Naive B cell (primary cell): Measurements from ENCODE around the gene DTNB. TPM values are rescaled to one million over a fixed set of nuclear protein-coding genes. Genes with fewer than 3 reads are reported as not detected.
"Not testable (repeated sequence)": the region's sequence is repeated elsewhere in the genome, so short reads cannot be mapped to it uniquely, and the experiment has no call there.

Source experiments
- ATAC-seq, 2 donors: fragments of 150-1000 bp; cut with Tn5 transposase; 2 replicates each; pipeline ENCODE4 v1.10.0; 2021; ENCODE audit warnings: low read depth in 2 of 2, mild to moderate bottlenecking in 2 of 2, moderate library complexity in 2 of 2
- DNase-seq: peaks from one replicate; pipeline ENCODE4 v3.0.0; 2022
- H3K27ac Mint-ChIP-seq, 6 donors: one replicate each; pipeline ENCODE4 v1.8.0; 2020 to 2022; ENCODE audit warnings: mild to moderate bottlenecking in 6 of 6, mixed read lengths in 6 of 6, moderate library complexity in 5 of 6, inconsistent platforms in 2 of 6
- H3K27me3 Mint-ChIP-seq, 3 donors: one replicate each; pipeline ENCODE4 v1.8.0; 2021 to 2022; ENCODE audit warnings: mixed read lengths in 3 of 3, mild to moderate bottlenecking in 1 of 3
- H3K36me3 Mint-ChIP-seq, 2 donors: one replicate each; pipeline ENCODE4 v1.8.0; 2020 to 2022; ENCODE audit warnings: mixed read lengths in 2 of 2, inconsistent platforms in 1 of 2, mild to moderate bottlenecking in 1 of 2
- H3K4me1 Mint-ChIP-seq, 3 donors: one replicate each; pipeline ENCODE4 v1.8.0; 2020 to 2022; ENCODE audit warnings: mixed read lengths in 3 of 3, inconsistent platforms in 1 of 3, mild to moderate bottlenecking in 1 of 3, moderate library complexity in 1 of 3
- H3K4me3 Mint-ChIP-seq, 8 donors: one replicate each; pipeline ENCODE4 v1.8.0; 2020 to 2022; ENCODE audit warnings: mild to moderate bottlenecking in 8 of 8, mixed read lengths in 8 of 8, moderate library complexity in 8 of 8, inconsistent platforms in 2 of 8
- H3K9me3 Mint-ChIP-seq, 7 donors: one replicate each; pipeline ENCODE4 v1.8.0; 2020 to 2022; ENCODE audit warnings: mixed read lengths in 7 of 7, mild to moderate bottlenecking in 5 of 7, inconsistent platforms in 2 of 7, moderate library complexity in 1 of 7
- polyA plus RNA-seq, 6 donors: library from polyadenylated mRNA; unstranded; fragments of 300-500 nt; fragmentation: Illumina TruSeq; gene quantifications; one replicate each; pipeline ENCODE4 v1.2.3, GENCODE V29; 2021; ENCODE audit warnings: low read depth in 6 of 6

DTNB gene
- polyA plus RNA-seq, 6 donors from 2014 or later, result 7.8 to 25.4 (median 16.1) TPM

DNA sequence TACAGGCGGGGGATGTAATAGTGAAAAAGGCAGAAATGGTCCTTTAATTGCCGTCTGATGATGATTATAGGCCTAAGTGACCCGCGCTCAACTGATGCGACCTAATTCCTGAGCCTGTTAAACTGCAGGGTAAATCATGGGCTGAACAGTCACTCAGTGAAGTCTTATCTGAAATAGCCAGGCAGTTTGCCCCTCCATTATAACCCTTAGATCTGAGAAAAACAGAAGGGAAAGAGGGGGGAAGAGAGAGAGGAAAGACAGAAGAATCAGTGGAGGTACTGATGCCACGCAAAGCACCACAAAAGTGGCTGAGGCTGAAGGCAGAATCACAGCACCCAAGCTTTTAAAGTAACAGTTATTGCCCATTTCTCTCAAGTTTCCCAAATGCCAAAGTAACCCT, 258.6 kb downstream of the DTNB start:
- Mint-ChIP-seq H3K27ac (no peak overlapping the region), H3K9me3 (peaks cover 2 to 10% (median 6%) of the 10 kb centered on the region in 7 donors), H3K4me1 (peaks cover 48 to 67% (median 61%) of the 10 kb centered on the region in 3 donors), H3K36me3 (peaks cover 0 to 11% of the 10 kb centered on the region in 2 donors), H3K27me3 (no peaks in the 10 kb centered on the region), H3K4me3 (no peak overlapping the region)
- DNase-seq (no peak), ATAC-seq (no peak)

GRCh38 chr2:25413409-25413808, 260.0 kb downstream of the DTNB start:
- peaks cover 51 to 66% (median 61%) of the 10 kb centered on the region in 3 donors for H3K4me1 Mint-ChIP-seq
- H3K27ac Mint-ChIP-seq, result peak overlapping the region in 1 of 6 donors; percentile 28
- peaks cover 0 to 11% of the 10 kb centered on the region in 2 donors for H3K36me3 Mint-ChIP-seq

GRCh38 chr2:25411753-25412152, 261.6 kb downstream of the DTNB start:
- Mint-ChIP-seq H3K27ac (peak overlapping the region in 2 of 6 donors; percentile 56 to 86), H3K4me3 (peak overlapping the region in 5 of 8 donors; percentile 11 to 77 (median 59)), H3K27me3 (no peaks in the 10 kb centered on the region), H3K9me3 (peaks cover 0 to 3% (median 0%) of the 10 kb centered on the region in 7 donors), H3K36me3 (no peaks in the 10 kb centered on the region), H3K4me1 (peaks cover 39 to 62% (median 46%) of the 10 kb centered on the region in 3 donors)
- no peak for ATAC-seq
- DNase-seq, result no peak

More at GRCh38 chr2:25413409-25413808, 260.0 kb downstream of the DTNB start:
- DNase-seq, H3K27me3 Mint-ChIP-seq, ATAC-seq, H3K4me3 Mint-ChIP-seq: not testable (repeated sequence)
- peaks cover 2 to 10% (median 6%) of the 10 kb centered on the region in 7 donors for H3K9me3 Mint-ChIP-seq

- DNase-seq (peak; percentile 38), ATAC-seq (peak; percentile 70 to 79)
- Mint-ChIP-seq H3K9me3 (peaks cover 0 to 2% (median 0%) of the 10 kb centered on the region in 7 donors), H3K27ac (peak overlapping the region in 5 of 6 donors; percentile 24 to 80 (median 56)), H3K4me3 (peak overlapping the region; percentile 11 to 77 (median 62)), H3K4me1 (peaks cover 35 to 60% (median 42%) of the 10 kb centered on the region in 3 donors), H3K27me3 (no peaks in the 10 kb centered on the region), H3K36me3 (no peaks in the 10 kb centered on the region)
These were observed 262.1 kb downstream of the DTNB start for GRCh38 chr2:25411281-25411680.

DNA sequence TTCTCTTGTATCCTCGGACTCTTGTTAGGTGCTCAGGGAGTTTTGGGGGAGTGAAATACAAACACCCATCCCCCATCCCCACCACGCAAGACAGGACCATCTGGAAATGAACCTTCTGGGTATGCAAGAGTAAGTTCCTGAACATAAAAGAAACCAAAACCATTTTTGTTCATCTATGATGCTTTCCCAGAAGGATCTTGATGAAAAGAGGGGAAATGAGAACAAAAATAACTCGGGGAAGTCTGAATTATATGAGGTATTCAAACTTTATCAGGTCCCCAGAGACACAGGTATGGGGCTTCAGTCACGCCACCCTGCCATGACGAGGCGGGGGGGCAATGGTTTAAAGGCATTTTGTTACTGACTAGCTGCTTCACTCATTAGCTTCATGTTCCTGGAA, 263.0 kb downstream of the DTNB start:
- no peaks in the 10 kb centered on the region for H3K27me3 Mint-ChIP-seq
- peaks cover 34 to 59% (median 36%) of the 10 kb centered on the region in 3 donors for H3K4me1 Mint-ChIP-seq
- peak overlapping the region; percentile 22 to 77 (median 63) for H3K4me3 Mint-ChIP-seq
- DNase-seq, result peak; percentile 31
- H3K9me3 Mint-ChIP-seq, result peaks cover 0 to 2% (median 0%) of the 10 kb centered on the region in 7 donors
- no peaks in the 10 kb centered on the region for H3K36me3 Mint-ChIP-seq
- peak; percentile 60 to 72 for ATAC-seq
- peak overlapping the region; percentile 58 to 87 (median 77) for H3K27ac Mint-ChIP-seq

DNA sequence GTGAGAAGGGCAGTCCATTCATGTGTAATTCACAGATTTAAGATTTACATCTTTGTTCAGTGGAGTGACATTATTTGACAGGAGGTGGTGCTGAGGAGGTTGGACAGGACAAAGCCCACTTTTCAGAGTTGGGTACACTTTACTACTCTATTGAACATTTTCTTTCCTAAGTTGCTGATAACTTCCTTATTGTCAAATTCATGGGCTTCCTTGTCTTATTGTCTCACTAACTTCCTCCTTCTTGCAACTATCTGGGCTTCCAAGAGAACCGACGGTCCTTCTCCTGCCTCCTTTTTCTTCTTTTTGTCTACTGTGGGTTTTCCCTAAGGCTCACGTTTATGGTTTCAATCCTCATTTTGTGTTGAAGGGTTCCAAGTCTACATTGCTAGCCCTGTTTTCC, 263.9 kb downstream of the DTNB start:
- DNase-seq (no peak), ATAC-seq (no peak)
- Mint-ChIP-seq H3K27ac (peak overlapping the region in 2 of 6 donors; percentile 78 to 81), H3K4me1 (peaks cover 34 to 65% (median 37%) of the 10 kb centered on the region in 3 donors), H3K4me3 (peak overlapping the region in 4 of 8 donors; percentile 10 to 69 (median 42)), H3K36me3 (no peaks in the 10 kb centered on the region), H3K9me3 (peaks cover 0 to 2% (median 0%) of the 10 kb centered on the region in 7 donors), H3K27me3 (no peaks in the 10 kb centered on the region)

GRCh38 chr2:25409044-25409443, 264.3 kb downstream of the DTNB start:
- H3K36me3 Mint-ChIP-seq, result no peaks in the 10 kb centered on the region
- peak overlapping the region in 2 of 8 donors; percentile 18 to 73 for H3K4me3 Mint-ChIP-seq
- ATAC-seq (no peak), DNase-seq (no peak)
- H3K27ac Mint-ChIP-seq, result peak overlapping the region in 3 of 6 donors; percentile 23 to 84 (median 61)
- peaks cover 38 to 69% (median 42%) of the 10 kb centered on the region in 3 donors for H3K4me1 Mint-ChIP-seq
- H3K27me3 Mint-ChIP-seq, result no peaks in the 10 kb centered on the region
- H3K9me3 Mint-ChIP-seq, result peaks cover 0 to 2% (median 0%) of the 10 kb centered on the region in 7 donors

DNA sequence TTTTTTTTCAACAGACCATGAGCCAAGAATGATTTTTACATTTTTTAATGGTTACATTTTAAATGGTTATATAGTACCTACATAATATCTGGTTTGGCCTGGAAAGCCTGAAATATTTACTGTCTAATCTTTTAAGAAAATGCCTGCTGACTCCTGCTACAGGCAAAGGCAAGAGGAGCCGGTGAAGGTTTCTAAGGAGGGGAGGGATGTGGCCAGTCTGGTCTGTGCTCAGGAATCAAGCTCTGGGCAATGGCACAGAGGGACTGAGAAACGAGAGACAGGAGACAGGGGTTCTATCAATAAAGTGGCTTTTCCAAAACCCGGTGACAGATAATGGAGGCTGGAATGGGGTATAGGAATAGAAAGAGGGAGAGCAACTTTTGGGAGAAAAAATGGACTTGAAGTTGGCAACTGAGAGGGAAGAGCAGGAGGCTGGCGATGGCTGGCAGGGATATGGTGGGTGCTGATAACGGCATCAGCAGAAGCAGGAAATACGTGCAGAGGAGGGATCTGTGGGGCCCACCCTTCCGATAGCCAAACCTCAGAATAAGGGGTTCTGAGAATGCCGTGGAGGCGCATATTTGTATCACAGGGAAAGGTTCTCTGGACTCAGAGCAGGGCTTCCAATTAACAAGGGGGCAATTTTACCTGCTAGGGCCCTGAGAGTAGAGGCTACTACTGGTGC, 267.6 kb downstream of the DTNB start:
- H3K9me3 Mint-ChIP-seq, result no peaks in the 10 kb centered on the region
- H3K4me1 Mint-ChIP-seq, result peaks cover 53 to 85% (median 56%) of the 10 kb centered on the region in 3 donors
- no peaks in the 10 kb centered on the region for H3K27me3 Mint-ChIP-seq
- no peak overlapping the region for H3K4me3 Mint-ChIP-seq
- ATAC-seq (no peak), DNase-seq (no peak)
- peak overlapping the region in 2 of 6 donors; percentile 8 to 32 for H3K27ac Mint-ChIP-seq
- H3K36me3 Mint-ChIP-seq, result no peaks in the 10 kb centered on the region

GRCh38 chr2:25403120-25403760, 270.1 kb downstream of the DTNB start:
- peaks cover 52 to 87% (median 52%) of the 10 kb centered on the region in 3 donors for H3K4me1 Mint-ChIP-seq
- H3K9me3 Mint-ChIP-seq, H3K27me3 Mint-ChIP-seq, H3K36me3 Mint-ChIP-seq: not testable (repeated sequence)
- DNase-seq, result peak; percentile 53
- H3K27ac Mint-ChIP-seq, result peak overlapping the region; percentile 78 to 99 (median 94)
- peak; percentile 81 to 82 for ATAC-seq
- H3K4me3 Mint-ChIP-seq, result peak overlapping the region; percentile 4 to 91 (median 80)

DNA sequence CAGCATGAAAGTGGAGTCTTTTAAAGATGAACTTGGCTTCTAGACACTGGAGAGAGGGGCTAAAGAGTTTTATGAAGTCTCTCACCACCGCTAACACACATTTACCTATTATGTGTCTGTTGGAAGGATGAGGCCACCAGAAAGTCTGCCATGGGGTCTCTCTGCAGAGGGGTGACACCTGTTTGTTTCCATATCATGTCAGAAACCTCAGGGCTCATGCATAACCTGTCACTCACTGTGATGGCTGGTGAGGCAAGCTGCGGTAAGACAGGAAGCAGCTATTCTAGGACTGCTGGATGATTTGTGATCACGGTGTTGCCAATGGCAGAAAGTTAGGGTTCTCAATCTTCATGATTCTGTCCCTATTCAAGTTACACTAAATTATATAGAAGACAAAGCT, 270.9 kb downstream of the DTNB start:
- ATAC-seq (peak; percentile 38 to 40), DNase-seq (no peak)
- H3K27ac Mint-ChIP-seq, result peak overlapping the region; percentile 67 to 99 (median 96)
- H3K27me3 Mint-ChIP-seq, result no peaks in the 10 kb centered on the region
- no peaks in the 10 kb centered on the region for H3K9me3 Mint-ChIP-seq
- H3K4me3 Mint-ChIP-seq, result peak overlapping the region in 6 of 8 donors; percentile 45 to 91 (median 85)
- no peaks in the 10 kb centered on the region for H3K36me3 Mint-ChIP-seq
- peaks cover 52 to 88% (median 52%) of the 10 kb centered on the region in 3 donors for H3K4me1 Mint-ChIP-seq

GRCh38 chr2:25401307-25402026, 271.9 kb downstream of the DTNB start:
- no peak for ATAC-seq
- peaks cover 52 to 84% (median 52%) of the 10 kb centered on the region in 3 donors for H3K4me1 Mint-ChIP-seq
- H3K27ac Mint-ChIP-seq, result peak overlapping the region in 4 of 6 donors; percentile 43 to 96 (median 67)
- H3K9me3 Mint-ChIP-seq, result no peaks in the 10 kb centered on the region
- no peaks in the 10 kb centered on the region for H3K36me3 Mint-ChIP-seq
- DNase-seq, result no peak
- no peaks in the 10 kb centered on the region for H3K27me3 Mint-ChIP-seq
- H3K4me3 Mint-ChIP-seq, result peak overlapping the region in 5 of 8 donors; percentile 35 to 75 (median 60)

- H3K27ac Mint-ChIP-seq, result peak overlapping the region in 3 of 6 donors; percentile 42 to 96 (median 66)
- ATAC-seq (no peak), DNase-seq (no peak)
- H3K9me3 Mint-ChIP-seq, result no peaks in the 10 kb centered on the region
- H3K36me3 Mint-ChIP-seq, result no peaks in the 10 kb centered on the region
- peak overlapping the region in 1 of 8 donors; percentile 17 for H3K4me3 Mint-ChIP-seq
- H3K27me3 Mint-ChIP-seq, result no peaks in the 10 kb centered on the region
- peaks cover 48 to 78% (median 52%) of the 10 kb centered on the region in 3 donors for H3K4me1 Mint-ChIP-seq
These were observed 272.7 kb downstream of the DTNB start for GRCh38 chr2:25400576-25401216.
